ENCODE results near the gene MEX3D.

DNA sequence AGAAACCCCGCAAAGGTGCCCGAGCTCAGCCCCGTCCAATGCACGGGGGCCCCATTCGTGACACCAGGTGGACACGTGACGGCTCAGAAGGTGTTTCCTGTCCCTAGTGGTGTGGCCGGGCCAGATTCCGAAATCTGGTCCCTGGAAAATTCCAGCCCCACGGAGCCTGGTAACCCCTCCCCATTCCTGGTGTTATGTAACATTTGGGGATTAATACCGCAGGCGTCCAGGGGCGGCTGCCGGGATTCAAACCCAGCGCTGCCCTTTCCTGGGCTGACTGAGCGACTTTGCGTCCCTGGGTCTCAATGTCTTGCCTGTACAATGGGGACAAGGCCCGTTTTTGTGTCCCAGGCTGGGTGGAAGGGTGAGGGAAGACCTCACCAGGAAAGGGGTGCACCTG is 45.3 kb downstream of the MEX3D start:
- TF ChIP-seq, protein P1, sequence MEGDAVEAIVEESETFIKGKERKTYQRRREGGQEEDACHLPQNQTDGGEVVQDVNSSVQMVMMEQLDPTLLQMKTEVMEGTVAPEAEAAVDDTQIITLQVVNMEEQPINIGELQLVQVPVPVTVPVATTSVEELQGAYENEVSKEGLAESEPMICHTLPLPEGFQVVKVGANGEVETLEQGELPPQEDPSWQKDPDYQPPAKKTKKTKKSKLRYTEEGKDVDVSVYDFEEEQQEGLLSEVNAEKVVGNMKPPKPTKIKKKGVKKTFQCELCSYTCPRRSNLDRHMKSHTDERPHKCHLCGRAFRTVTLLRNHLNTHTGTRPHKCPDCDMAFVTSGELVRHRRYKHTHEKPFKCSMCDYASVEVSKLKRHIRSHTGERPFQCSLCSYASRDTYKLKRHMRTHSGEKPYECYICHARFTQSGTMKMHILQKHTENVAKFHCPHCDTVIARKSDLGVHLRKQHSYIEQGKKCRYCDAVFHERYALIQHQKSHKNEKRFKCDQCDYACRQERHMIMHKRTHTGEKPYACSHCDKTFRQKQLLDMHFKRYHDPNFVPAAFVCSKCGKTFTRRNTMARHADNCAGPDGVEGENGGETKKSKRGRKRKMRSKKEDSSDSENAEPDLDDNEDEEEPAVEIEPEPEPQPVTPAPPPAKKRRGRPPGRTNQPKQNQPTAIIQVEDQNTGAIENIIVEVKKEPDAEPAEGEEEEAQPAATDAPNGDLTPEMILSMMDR (IDR thresholded peaks at IDR 0.05; ENCODE audit: insufficient read depth, low read depth, low read length), result no peak
- TF ChIP-seq EZH2 (IDR thresholded peaks at IDR 0.05; ENCODE audit: insufficient read depth, low read length), result no peak
